SU-DHL-6 (cell line): ENCODE data around the gene YTHDF1.

Source experiments
- EZH2phosphoT487 ChIP-seq: fragments of 200-600 bp; sonication (generic), shearing (Covaris generic); conservative IDR thresholded peaks from 2 replicates; pipeline ENCODE4 v1.6.1; 2018; ENCODE audit warnings: mild to moderate bottlenecking, antibody characterized with exemption, low read length, moderate library complexity, mixed read lengths
- TF ChIP-seq, protein P1 (sequence below): fragments of 200-600 bp; sonication (generic); IDR thresholded peaks from one replicate; pipeline ENCODE4 v1.5.1; 2017; ENCODE audit warnings: antibody characterized with exemption, mild to moderate bottlenecking, low read length, moderate library complexity; ENCODE audit not compliant: insufficient read depth, poor library complexity, severe bottlenecking

DNA sequence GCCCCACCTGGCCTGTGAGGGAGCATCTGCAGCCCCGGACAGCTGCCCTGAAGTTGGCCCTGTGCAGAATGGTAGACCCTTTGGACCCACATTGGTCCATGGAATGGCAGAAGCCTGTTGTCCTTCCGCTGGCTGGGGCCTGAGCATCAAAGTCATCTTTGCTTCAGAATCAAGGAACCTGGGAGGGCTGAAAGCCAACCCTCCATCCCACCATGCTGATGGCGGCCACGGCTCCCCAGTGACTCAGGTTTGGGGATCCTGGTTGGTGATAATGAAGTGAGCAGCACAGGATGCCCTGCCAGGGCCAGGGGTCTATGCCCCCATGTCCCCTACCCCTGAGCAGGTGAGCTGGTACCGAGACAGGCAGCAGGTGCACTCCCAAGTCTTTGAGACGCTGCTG lies 52.8 kb downstream of the YTHDF1 start:
- TF ChIP-seq, protein P1, sequence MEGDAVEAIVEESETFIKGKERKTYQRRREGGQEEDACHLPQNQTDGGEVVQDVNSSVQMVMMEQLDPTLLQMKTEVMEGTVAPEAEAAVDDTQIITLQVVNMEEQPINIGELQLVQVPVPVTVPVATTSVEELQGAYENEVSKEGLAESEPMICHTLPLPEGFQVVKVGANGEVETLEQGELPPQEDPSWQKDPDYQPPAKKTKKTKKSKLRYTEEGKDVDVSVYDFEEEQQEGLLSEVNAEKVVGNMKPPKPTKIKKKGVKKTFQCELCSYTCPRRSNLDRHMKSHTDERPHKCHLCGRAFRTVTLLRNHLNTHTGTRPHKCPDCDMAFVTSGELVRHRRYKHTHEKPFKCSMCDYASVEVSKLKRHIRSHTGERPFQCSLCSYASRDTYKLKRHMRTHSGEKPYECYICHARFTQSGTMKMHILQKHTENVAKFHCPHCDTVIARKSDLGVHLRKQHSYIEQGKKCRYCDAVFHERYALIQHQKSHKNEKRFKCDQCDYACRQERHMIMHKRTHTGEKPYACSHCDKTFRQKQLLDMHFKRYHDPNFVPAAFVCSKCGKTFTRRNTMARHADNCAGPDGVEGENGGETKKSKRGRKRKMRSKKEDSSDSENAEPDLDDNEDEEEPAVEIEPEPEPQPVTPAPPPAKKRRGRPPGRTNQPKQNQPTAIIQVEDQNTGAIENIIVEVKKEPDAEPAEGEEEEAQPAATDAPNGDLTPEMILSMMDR, result no peak
- no peak for TF ChIP-seq EZH2phosphoT487
